Peyer's patch (tissue), 4 donors: ENCODE results near the gene SERTAD1.

ENCODE experiments used
- POLR2A ChIP-seq, 2 donors: fragments of 450-650 bp; IDR thresholded peaks; one replicate each; pipeline ENCODE4 v1.5.1; 2017; ENCODE audit warnings: antibody characterized with exemption in 2 of 2, mild to moderate bottlenecking in 2 of 2, moderate library complexity in 2 of 2
- TF ChIP-seq, protein P1 (sequence below), 6 experiments: fragments of 450-650 bp in 4 of 6; fragments of 200-600 bp in 2 of 6; sonication (generic) in 1 of 6; IDR thresholded peaks; one replicate each; pipeline ENCODE4 v1.5.1; 2017 to 2019; ENCODE audit warnings: antibody characterized with exemption in 6 of 6, mild to moderate bottlenecking in 3 of 6, moderate library complexity in 1 of 6

DNA sequence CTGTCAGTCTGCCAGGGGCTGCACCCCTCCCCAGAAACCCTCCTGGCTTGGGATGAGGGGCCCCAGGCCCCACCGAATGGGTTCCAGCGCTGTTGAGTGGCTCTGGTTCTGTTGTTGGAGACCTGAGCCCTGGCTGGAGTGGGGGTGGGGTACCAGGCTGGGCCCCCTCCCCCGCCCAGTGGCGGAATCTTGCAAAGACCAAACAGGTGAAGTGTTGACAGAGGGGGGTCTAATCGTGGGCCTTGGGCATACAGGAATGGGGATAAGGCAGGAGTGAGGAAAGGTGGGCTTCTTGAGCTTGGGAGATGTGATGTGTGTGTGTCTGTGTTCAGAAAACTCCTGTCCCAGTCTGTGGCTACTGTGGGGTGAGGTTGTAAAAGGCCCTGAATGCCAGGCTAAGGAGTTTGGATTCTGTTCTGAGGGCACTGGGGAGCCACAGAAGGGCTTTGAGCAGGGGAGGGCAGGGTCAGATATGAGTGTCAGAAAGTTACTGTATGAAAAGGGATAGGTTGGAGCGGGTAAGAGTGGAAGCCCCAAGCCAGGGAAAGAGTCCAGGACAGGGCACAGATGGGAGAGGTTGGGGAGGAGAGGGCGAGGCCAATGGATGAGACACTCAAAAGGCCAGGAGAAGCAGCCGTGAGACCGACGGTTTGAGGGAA is 35.6 kb downstream of the SERTAD1 start, which contains the start of gene HIPK4:
- TF ChIP-seq, protein P1, sequence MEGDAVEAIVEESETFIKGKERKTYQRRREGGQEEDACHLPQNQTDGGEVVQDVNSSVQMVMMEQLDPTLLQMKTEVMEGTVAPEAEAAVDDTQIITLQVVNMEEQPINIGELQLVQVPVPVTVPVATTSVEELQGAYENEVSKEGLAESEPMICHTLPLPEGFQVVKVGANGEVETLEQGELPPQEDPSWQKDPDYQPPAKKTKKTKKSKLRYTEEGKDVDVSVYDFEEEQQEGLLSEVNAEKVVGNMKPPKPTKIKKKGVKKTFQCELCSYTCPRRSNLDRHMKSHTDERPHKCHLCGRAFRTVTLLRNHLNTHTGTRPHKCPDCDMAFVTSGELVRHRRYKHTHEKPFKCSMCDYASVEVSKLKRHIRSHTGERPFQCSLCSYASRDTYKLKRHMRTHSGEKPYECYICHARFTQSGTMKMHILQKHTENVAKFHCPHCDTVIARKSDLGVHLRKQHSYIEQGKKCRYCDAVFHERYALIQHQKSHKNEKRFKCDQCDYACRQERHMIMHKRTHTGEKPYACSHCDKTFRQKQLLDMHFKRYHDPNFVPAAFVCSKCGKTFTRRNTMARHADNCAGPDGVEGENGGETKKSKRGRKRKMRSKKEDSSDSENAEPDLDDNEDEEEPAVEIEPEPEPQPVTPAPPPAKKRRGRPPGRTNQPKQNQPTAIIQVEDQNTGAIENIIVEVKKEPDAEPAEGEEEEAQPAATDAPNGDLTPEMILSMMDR (IDR thresholded peaks at IDR 0.05), result no peak
- TF ChIP-seq POLR2A (IDR thresholded peaks at IDR 0.05), result no peak
